Mesodermal cell (in vitro differentiated cells): ENCODE data around the gene CCDC85C.

Experiments
- H3K27ac ChIP-seq: 2 replicates; pipeline ENCODE4 v1.7.0; 2013; ENCODE audit warnings: mild to moderate bottlenecking, low read depth, low read length, moderate library complexity; ENCODE audit not compliant: severe bottlenecking
- H3K36me3 ChIP-seq: 2 replicates; pipeline ENCODE4 v1.7.1; 2013; ENCODE audit warnings: mild to moderate bottlenecking, low read length, moderate library complexity; ENCODE audit not compliant: control insufficient read depth, insufficient read depth
- H3K4me1 ChIP-seq: one replicate; pipeline ENCODE4 v1.7.1; 2013; ENCODE audit warnings: mild to moderate bottlenecking, low read length; ENCODE audit not compliant: insufficient read depth, control insufficient read depth, poor library complexity, severe bottlenecking
- H3K4me3 ChIP-seq: 2 replicates; pipeline ENCODE4 v1.7.0; 2013; ENCODE audit warnings: low read length, control low read depth, mild to moderate bottlenecking; ENCODE audit not compliant: insufficient read depth, poor library complexity, severe bottlenecking; ENCODE audit errors: extremely low read depth
- H3K9me3 ChIP-seq: 2 replicates; pipeline ENCODE4 v1.7.1; 2013; ENCODE audit warnings: mild to moderate bottlenecking, low read length, moderate library complexity; ENCODE audit not compliant: control insufficient read depth
- WGBS, 2 experiments: methylation state at CpG; one replicate each; pipeline ENCODE4 v1.1.5; 2013; ENCODE audit warnings: missing lambda C conversion rate in 2 of 2; ENCODE audit not compliant: insufficient coverage in 2 of 2; 5-methylcytosine and 5-hydroxymethylcytosine counted together

CCDC85C gene

GRCh38 chr14:99519347-99519881 is 84.6 kb downstream of the CCDC85C start:
- WGBS, 2 experiments, result 88 to 94% methylated on average over 6 to 8 of the region's 8 CpGs
- Histone ChIP-seq H3K36me3 (peaks cover 7% of the 10 kb centered on the region), H3K4me1 (peaks cover 36% of the 10 kb centered on the region), H3K4me3 (no peak overlapping the region), H3K9me3 (no peaks in the 10 kb centered on the region), H3K27ac (no peak overlapping the region)

- Histone ChIP-seq H3K4me3 (no peak overlapping the region), H3K27ac (no peak overlapping the region), H3K4me1 (peaks cover 30% of the 10 kb centered on the region), H3K9me3 (no peaks in the 10 kb centered on the region), H3K36me3 (peaks cover 14% of the 10 kb centered on the region)
- WGBS, 2 experiments, result 35 to 43% methylated on average over 17 to 18 of the region's 21 CpGs
Observed at GRCh38 chr14:99518441-99519346, 85.3 kb downstream of the CCDC85C start.

- Histone ChIP-seq H3K27ac (no peak overlapping the region), H3K4me3 (no peak overlapping the region), H3K4me1 (peaks cover 21% of the 10 kb centered on the region), H3K36me3 (peaks cover 20% of the 10 kb centered on the region), H3K9me3 (no peaks in the 10 kb centered on the region)
- 72 to 77% methylated on average over 13 to 16 of the region's 16 CpGs for WGBS, 2 experiments
Observed at GRCh38 chr14:99517643-99518381, 86.2 kb downstream of the CCDC85C start.

GRCh38 chr14:99516871-99517642 is 87.0 kb downstream of the CCDC85C start:
- no peak overlapping the region for H3K4me3 ChIP-seq
- H3K36me3 ChIP-seq, result peaks cover 27% of the 10 kb centered on the region
- WGBS, 2 experiments, result 94% methylated on average over 8 to 13 of the region's 14 CpGs
- peaks cover 13% of the 10 kb centered on the region for H3K4me1 ChIP-seq
- no peak overlapping the region for H3K27ac ChIP-seq
- H3K9me3 ChIP-seq, result no peaks in the 10 kb centered on the region

GRCh38 chr14:99516156-99516870 is 87.7 kb downstream of the CCDC85C start:
- Histone ChIP-seq H3K4me1 (peaks cover 6% of the 10 kb centered on the region), H3K36me3 (peaks cover 35% of the 10 kb centered on the region), H3K4me3 (no peak overlapping the region), H3K9me3 (no peaks in the 10 kb centered on the region), H3K27ac (no peak overlapping the region)
- 92 to 94% methylated on average over 17 to 23 of the region's 24 CpGs for WGBS, 2 experiments

- H3K36me3 ChIP-seq, result peaks cover 42% of the 10 kb centered on the region
- no peaks in the 10 kb centered on the region for H3K9me3 ChIP-seq
- no peak overlapping the region for H3K4me3 ChIP-seq
- WGBS, 2 experiments, result 91 to 94% methylated on average over 21 to 24 of the region's 27 CpGs
- H3K4me1 ChIP-seq, result no peaks in the 10 kb centered on the region
- no peak overlapping the region for H3K27ac ChIP-seq
Observed at GRCh38 chr14:99515301-99516155, 88.5 kb downstream of the CCDC85C start.

GRCh38 chr14:99514552-99515300 is 89.3 kb downstream of the CCDC85C start:
- 94 to 95% methylated on average over 19 of the region's 20 CpGs for WGBS, 2 experiments
- no peak overlapping the region for H3K27ac ChIP-seq
- H3K36me3 ChIP-seq, result peaks cover 44% of the 10 kb centered on the region
- no peaks in the 10 kb centered on the region for H3K9me3 ChIP-seq
- no peaks in the 10 kb centered on the region for H3K4me1 ChIP-seq
- H3K4me3 ChIP-seq, result no peak overlapping the region

- no peak overlapping the region for H3K4me3 ChIP-seq
- H3K4me1 ChIP-seq, result no peaks in the 10 kb centered on the region
- no peak overlapping the region for H3K27ac ChIP-seq
- no peaks in the 10 kb centered on the region for H3K9me3 ChIP-seq
- 95 to 100% methylated on average over 6 to 13 of the region's 13 CpGs for WGBS, 2 experiments
- peaks cover 47% of the 10 kb centered on the region for H3K36me3 ChIP-seq
Observed at GRCh38 chr14:99513946-99514551, 90.0 kb downstream of the CCDC85C start.
